ENCODE measurements around the gene ALB.
"Not testable (repeated sequence)": the region's sequence is repeated elsewhere in the genome, so short reads cannot be mapped to it uniquely, and the experiment has no call there.

Gene ALB

GRCh38 chr4:73383452-73383851 lies 20.6 kb upstream of the ALB start:
- no peaks in the 10 kb centered on the region for H3K9me3 ChIP-seq (ENCODE audit: insufficient read depth, low read length)
- no peaks in the 10 kb centered on the region for H3K27me3 ChIP-seq (ENCODE audit: low read depth, low read length)
- H3K4me1 ChIP-seq (ENCODE audit: low read length), result peaks cover 10% of the 10 kb centered on the region
- H4K20me1 ChIP-seq (ENCODE audit: insufficient read depth, low read length), result no peaks in the 10 kb centered on the region
- no peaks in the 10 kb centered on the region for H3K36me3 ChIP-seq (replicated peaks; ENCODE audit: low read depth, low read length)
- TF ChIP-seq CTCF (IDR thresholded peaks at IDR 0.05; ENCODE audit: low read depth, low read length), result no peak
- H2AFZ ChIP-seq (ENCODE audit: low read depth, low read length), result no peak overlapping the region
- H3K27ac ChIP-seq (ENCODE audit: low read length), result no peak overlapping the region
- no peak overlapping the region for H3K9ac ChIP-seq (ENCODE audit: low read length)
- no peaks in the 10 kb centered on the region for H3K79me2 ChIP-seq (ENCODE audit: low read length)
- no peak overlapping the region for H3K4me3 ChIP-seq (ENCODE audit: low read length)
- H3K4me2 ChIP-seq (ENCODE audit: low read length), result no peak overlapping the region

- Histone ChIP-seq H2AFZ (ENCODE audit: low read depth, low read length) (no peak overlapping the region), H4K20me1 (ENCODE audit: insufficient read depth, low read length) (no peaks in the 10 kb centered on the region), H3K4me2 (ENCODE audit: low read length) (no peak overlapping the region; the same call in 1 of the 2 replicates), H3K36me3 (replicated peaks; ENCODE audit: low read depth, low read length) (no peaks in the 10 kb centered on the region), H3K4me3 (ENCODE audit: low read length) (no peak overlapping the region), H3K79me2 (ENCODE audit: low read length) (no peaks in the 10 kb centered on the region), H3K4me1 (ENCODE audit: low read length) (peaks cover 10% of the 10 kb centered on the region), H3K9ac (ENCODE audit: low read length) (no peak overlapping the region), H3K27me3 (ENCODE audit: low read depth, low read length) (no peaks in the 10 kb centered on the region), H3K9me3 (ENCODE audit: insufficient read depth, low read length) (no peaks in the 10 kb centered on the region), H3K27ac (ENCODE audit: low read length) (no peak overlapping the region)
- TF ChIP-seq EZH2phosphoT487 (IDR thresholded peaks at IDR 0.05; ENCODE audit: low read depth), result no peak
- no peak for TF ChIP-seq CTCF (IDR thresholded peaks at IDR 0.05; ENCODE audit: low read depth, low read length)
These were observed 16.5 kb upstream of the ALB start for GRCh38 chr4:73387552-73387951.

GRCh38 chr4:73388887-73389286 lies 15.2 kb upstream of the ALB start:
- TF ChIP-seq EZH2phosphoT487 (IDR thresholded peaks at IDR 0.05; ENCODE audit: low read depth) (no peak), CTCF (IDR thresholded peaks at IDR 0.05; ENCODE audit: low read depth, low read length) (no peak)
- no peak overlapping the region for H3K4me2 ChIP-seq (ENCODE audit: low read length)
- no peaks in the 10 kb centered on the region for H4K20me1 ChIP-seq (ENCODE audit: insufficient read depth, low read length)
- H3K4me1 ChIP-seq (ENCODE audit: low read length), result peaks cover 10% of the 10 kb centered on the region
- no peak overlapping the region for H3K9ac ChIP-seq (ENCODE audit: low read length)
- no peaks in the 10 kb centered on the region for H3K36me3 ChIP-seq (replicated peaks; ENCODE audit: low read depth, low read length)
- no peaks in the 10 kb centered on the region for H3K27me3 ChIP-seq (ENCODE audit: low read depth, low read length)
- H3K79me2 ChIP-seq (ENCODE audit: low read length), result no peaks in the 10 kb centered on the region
- no peaks in the 10 kb centered on the region for H3K9me3 ChIP-seq (ENCODE audit: insufficient read depth, low read length)
- H3K27ac ChIP-seq (ENCODE audit: low read length), result no peak overlapping the region
- H2AFZ ChIP-seq (ENCODE audit: low read depth, low read length), result no peak overlapping the region
- H3K4me3 ChIP-seq (ENCODE audit: low read length), result no peak overlapping the region

- peaks cover 10% of the 10 kb centered on the region for H3K4me1 ChIP-seq (ENCODE audit: low read length)
- H3K4me2 ChIP-seq (ENCODE audit: low read length); H3K9ac ChIP-seq (ENCODE audit: low read length); H3K27me3 ChIP-seq (ENCODE audit: low read depth, low read length); H3K27ac ChIP-seq (ENCODE audit: low read length); H3K9me3 ChIP-seq (ENCODE audit: insufficient read depth, low read length); H4K20me1 ChIP-seq (ENCODE audit: insufficient read depth, low read length); H3K4me3 ChIP-seq (ENCODE audit: low read length); H2AFZ ChIP-seq (ENCODE audit: low read depth, low read length); H3K36me3 ChIP-seq (replicated peaks; ENCODE audit: low read depth, low read length); H3K79me2 ChIP-seq (ENCODE audit: low read length): not testable (repeated sequence)
These were observed 14.4 kb upstream of the ALB start for GRCh38 chr4:73389663-73390062.

- Histone ChIP-seq H3K36me3 (replicated peaks; ENCODE audit: low read depth, low read length) (no peaks in the 10 kb centered on the region), H3K9me3 (ENCODE audit: insufficient read depth, low read length) (no peaks in the 10 kb centered on the region), H3K4me2 (ENCODE audit: low read length) (no peak overlapping the region), H3K79me2 (ENCODE audit: low read length) (no peaks in the 10 kb centered on the region), H4K20me1 (ENCODE audit: insufficient read depth, low read length) (no peaks in the 10 kb centered on the region), H3K9ac (ENCODE audit: low read length) (no peak overlapping the region), H3K27me3 (ENCODE audit: low read depth, low read length) (no peaks in the 10 kb centered on the region), H3K4me1 (ENCODE audit: low read length) (peaks cover 10% of the 10 kb centered on the region), H3K4me3 (ENCODE audit: low read length) (no peak overlapping the region), H2AFZ (ENCODE audit: low read depth, low read length) (no peak overlapping the region), H3K27ac (ENCODE audit: low read length) (no peak overlapping the region)
- TF ChIP-seq CTCF (IDR thresholded peaks at IDR 0.05; ENCODE audit: low read depth, low read length) (no peak), EZH2phosphoT487 (IDR thresholded peaks at IDR 0.05; ENCODE audit: low read depth) (no peak)
These were observed 12.3 kb upstream of the ALB start for GRCh38 chr4:73391774-73392173.
